Measurements from ENCODE around the gene PRKG1.

The PRKG1 gene

GRCh38 chr10:52331638-52332364 lies 1257.5 kb downstream of the PRKG1 start:
- Histone ChIP-seq H3K27me3 (ENCODE audit: control insufficient read depth in 3 of 3, insufficient read depth in 3 of 3, low read depth in 1 of 3, low read length in 3 of 3) (no peaks in the 10 kb centered on the region), H3K36me3 (replicated peaks in 1 of 2; ENCODE audit: control insufficient read depth in 2 of 2, insufficient read depth in 2 of 2, low read length in 2 of 2) (no peaks in the 10 kb centered on the region), H2BK12ac (ENCODE audit: low read length) (no peak overlapping the region), H4K8ac (ENCODE audit: low read depth, low read length) (no peak overlapping the region), H2AK5ac (ENCODE audit: low read depth, low read length) (no peak overlapping the region), H3K18ac (ENCODE audit: low read length) (no peak overlapping the region), H3K4me1 (ENCODE audit: control insufficient read depth in 2 of 2, insufficient read depth in 1 of 2, low read depth in 1 of 2, low read length in 2 of 2) (peaks cover 0 to 13% of the 10 kb centered on the region in 2 donors), H3K27ac (replicated peaks; ENCODE audit: low read length) (no peak overlapping the region), H3K4me3 (ENCODE audit: low read length in 2 of 2) (no peak overlapping the region), H3K14ac (ENCODE audit: low read length) (no peak overlapping the region), H2BK15ac (ENCODE audit: low read length) (no peak overlapping the region), H3K9me3 (replicated peaks in 1 of 2; ENCODE audit: control insufficient read depth in 2 of 2, insufficient read depth in 1 of 2, low read depth in 1 of 2, low read length in 2 of 2) (no peaks in the 10 kb centered on the region), H2BK5ac (ENCODE audit: low read length) (no peak overlapping the region), H2AFZ (ENCODE audit: low read length) (peak overlapping the region; percentile 54), H3K4me2 (ENCODE audit: insufficient read depth, low read length, poor library complexity, severe bottlenecking) (no peak overlapping the region), H3K9ac (ENCODE audit: low read depth, low read length, poor library complexity) (no peak overlapping the region), H3K23ac (ENCODE audit: low read depth, low read length, poor library complexity) (no peak overlapping the region), H3K4ac (ENCODE audit: low read length) (no peak overlapping the region), H4K91ac (ENCODE audit: low read depth, low read length, poor library complexity) (no peak overlapping the region), H2BK120ac (ENCODE audit: low read depth, low read length) (no peak overlapping the region), H3K79me1 (ENCODE audit: low read depth, low read length) (no peaks in the 10 kb centered on the region)
- DNase-seq (ENCODE audit: low spot score) = no peak
- no CpG with 5 or more reads among the region's 3 CpGs for WGBS, 2 donors (ENCODE audit: extremely low coverage in 2 of 2, insufficient read length in 2 of 2, insufficient replicate concordance in 1 of 2)

- no peak for DNase-seq (ENCODE audit: low spot score)
- Histone ChIP-seq H4K8ac (ENCODE audit: low read depth, low read length) (no peak overlapping the region), H3K27me3 (ENCODE audit: control insufficient read depth in 3 of 3, insufficient read depth in 3 of 3, low read depth in 1 of 3, low read length in 3 of 3) (no peaks in the 10 kb centered on the region), H3K23ac (ENCODE audit: low read depth, low read length, poor library complexity) (no peak overlapping the region), H3K27ac (replicated peaks; ENCODE audit: low read length) (no peak overlapping the region), H3K4ac (ENCODE audit: low read length) (no peak overlapping the region), H3K14ac (ENCODE audit: low read length) (no peak overlapping the region), H3K4me2 (ENCODE audit: insufficient read depth, low read length, poor library complexity, severe bottlenecking) (no peak overlapping the region), H4K91ac (ENCODE audit: low read depth, low read length, poor library complexity) (no peak overlapping the region), H2AFZ (ENCODE audit: low read length) (no peak overlapping the region), H3K4me3 (ENCODE audit: low read length in 2 of 2) (no peak overlapping the region), H3K79me1 (ENCODE audit: low read depth, low read length) (no peaks in the 10 kb centered on the region), H3K36me3 (replicated peaks in 1 of 2; ENCODE audit: control insufficient read depth in 2 of 2, insufficient read depth in 2 of 2, low read length in 2 of 2) (no peaks in the 10 kb centered on the region), H2BK12ac (ENCODE audit: low read length) (no peak overlapping the region), H2BK5ac (ENCODE audit: low read length) (no peak overlapping the region), H2BK120ac (ENCODE audit: low read depth, low read length) (no peak overlapping the region), H3K9ac (ENCODE audit: low read depth, low read length, poor library complexity) (no peak overlapping the region), H2BK15ac (ENCODE audit: low read length) (no peak overlapping the region), H2AK5ac (ENCODE audit: low read depth, low read length) (no peak overlapping the region), H3K9me3 (replicated peaks in 1 of 2; ENCODE audit: control insufficient read depth in 2 of 2, insufficient read depth in 1 of 2, low read depth in 1 of 2, low read length in 2 of 2) (no peaks in the 10 kb centered on the region), H3K18ac (ENCODE audit: low read length) (no peak overlapping the region), H3K4me1 (ENCODE audit: control insufficient read depth in 2 of 2, insufficient read depth in 1 of 2, low read depth in 1 of 2, low read length in 2 of 2) (peaks cover 0 to 13% of the 10 kb centered on the region in 2 donors)
- WGBS, 2 donors (ENCODE audit: extremely low coverage in 2 of 2, insufficient read length in 2 of 2, insufficient replicate concordance in 1 of 2) = no CpG with 5 or more reads among the region's 5 CpGs
These were observed 1258.5 kb downstream of the PRKG1 start for GRCh38 chr10:52332815-52333214.

DNA sequence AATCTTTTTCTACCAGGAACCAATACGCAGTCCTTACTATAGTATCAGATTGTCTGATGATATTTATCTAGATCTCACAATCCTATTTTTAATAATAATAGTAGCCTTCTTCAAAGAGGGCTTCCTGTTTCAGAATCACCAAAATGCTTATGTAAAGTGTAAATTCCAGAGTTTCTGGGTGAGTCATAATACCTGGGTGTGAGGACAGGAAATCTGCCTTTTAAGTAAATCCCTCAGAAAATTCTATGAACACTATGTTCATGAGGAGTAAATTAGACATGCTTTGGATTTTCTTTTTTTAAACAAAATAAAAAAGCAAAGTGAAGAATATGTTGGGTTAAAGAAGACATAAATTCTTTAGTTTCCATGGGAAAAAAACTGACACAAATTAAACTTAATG lies 1260.3 kb downstream of the PRKG1 start:
- no peak overlapping the region for H2BK120ac ChIP-seq (ENCODE audit: low read depth, low read length)
- no peak overlapping the region for H4K8ac ChIP-seq (ENCODE audit: low read depth, low read length)
- H2AK5ac ChIP-seq (ENCODE audit: low read depth, low read length) = no peak overlapping the region
- no peak overlapping the region for H3K18ac ChIP-seq (ENCODE audit: low read length)
- H3K4me2 ChIP-seq (ENCODE audit: insufficient read depth, low read length, poor library complexity, severe bottlenecking) = no peak overlapping the region
- H3K4ac ChIP-seq (ENCODE audit: low read length) = no peak overlapping the region
- H3K23ac ChIP-seq (ENCODE audit: low read depth, low read length, poor library complexity) = no peak overlapping the region
- no peak overlapping the region for H3K4me3 ChIP-seq (ENCODE audit: low read length in 2 of 2)
- H2BK5ac ChIP-seq (ENCODE audit: low read length) = no peak overlapping the region
- no peak overlapping the region for H3K14ac ChIP-seq (ENCODE audit: low read length)
- H2AFZ ChIP-seq (ENCODE audit: low read length) = peak overlapping the region; percentile 71
- no peak overlapping the region for H3K9ac ChIP-seq (ENCODE audit: low read depth, low read length, poor library complexity)
- DNase-seq (ENCODE audit: low spot score) = no peak
- H3K27me3 ChIP-seq (ENCODE audit: control insufficient read depth in 3 of 3, insufficient read depth in 3 of 3, low read depth in 1 of 3, low read length in 3 of 3) = no peaks in the 10 kb centered on the region
- H3K79me1 ChIP-seq (ENCODE audit: low read depth, low read length) = no peaks in the 10 kb centered on the region
- no peak overlapping the region for H3K27ac ChIP-seq (replicated peaks; ENCODE audit: low read length)
- no peaks in the 10 kb centered on the region for H3K36me3 ChIP-seq (replicated peaks in 1 of 2; ENCODE audit: control insufficient read depth in 2 of 2, insufficient read depth in 2 of 2, low read length in 2 of 2)
- WGBS, 2 donors (ENCODE audit: extremely low coverage in 2 of 2, insufficient read length in 2 of 2, insufficient replicate concordance in 1 of 2) = no CpG with 5 or more reads among the region's 1 CpG
- no peak overlapping the region for H2BK12ac ChIP-seq (ENCODE audit: low read length)
- no peak overlapping the region for H4K91ac ChIP-seq (ENCODE audit: low read depth, low read length, poor library complexity)
- no peaks in the 10 kb centered on the region for H3K9me3 ChIP-seq (replicated peaks in 1 of 2; ENCODE audit: control insufficient read depth in 2 of 2, insufficient read depth in 1 of 2, low read depth in 1 of 2, low read length in 2 of 2)
- H2BK15ac ChIP-seq (ENCODE audit: low read length) = no peak overlapping the region
- H3K4me1 ChIP-seq (ENCODE audit: control insufficient read depth in 2 of 2, insufficient read depth in 1 of 2, low read depth in 1 of 2, low read length in 2 of 2) = peaks cover 0 to 13% of the 10 kb centered on the region in 2 donors

DNA sequence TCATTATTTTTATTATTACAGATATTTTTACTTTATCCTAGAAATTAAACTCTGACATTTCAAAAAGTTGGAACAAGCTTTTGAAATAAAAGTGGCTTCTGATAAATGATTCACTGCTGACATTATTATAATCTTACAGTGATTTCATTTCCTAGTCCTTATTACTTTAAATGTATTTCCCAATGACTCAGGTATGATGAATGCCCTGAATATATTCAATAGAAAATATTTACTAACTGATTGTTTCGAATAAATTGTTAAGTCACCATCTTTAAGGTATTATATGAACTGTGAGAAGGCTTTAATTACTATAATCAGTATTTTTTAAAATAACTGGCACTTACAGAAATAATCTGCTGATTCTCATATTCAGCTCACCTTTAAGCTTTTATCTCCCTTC lies 1261.4 kb downstream of the PRKG1 start:
- Histone ChIP-seq H3K4me2 (ENCODE audit: insufficient read depth, low read length, poor library complexity, severe bottlenecking) (no peak overlapping the region), H3K9me3 (replicated peaks in 1 of 2; ENCODE audit: control insufficient read depth in 2 of 2, insufficient read depth in 1 of 2, low read depth in 1 of 2, low read length in 2 of 2) (no peaks in the 10 kb centered on the region), H3K9ac (ENCODE audit: low read depth, low read length, poor library complexity) (no peak overlapping the region), H3K23ac (ENCODE audit: low read depth, low read length, poor library complexity) (no peak overlapping the region), H3K4me3 (ENCODE audit: low read length in 2 of 2) (no peak overlapping the region), H2AFZ (ENCODE audit: low read length) (no peak overlapping the region), H2AK5ac (ENCODE audit: low read depth, low read length) (no peak overlapping the region), H3K27ac (replicated peaks; ENCODE audit: low read length) (no peak overlapping the region), H3K18ac (ENCODE audit: low read length) (no peak overlapping the region), H4K8ac (ENCODE audit: low read depth, low read length) (no peak overlapping the region), H2BK15ac (ENCODE audit: low read length) (no peak overlapping the region), H2BK5ac (ENCODE audit: low read length) (no peak overlapping the region), H3K4ac (ENCODE audit: low read length) (no peak overlapping the region), H4K91ac (ENCODE audit: low read depth, low read length, poor library complexity) (no peak overlapping the region), H3K36me3 (replicated peaks in 1 of 2; ENCODE audit: control insufficient read depth in 2 of 2, insufficient read depth in 2 of 2, low read length in 2 of 2) (no peaks in the 10 kb centered on the region), H3K27me3 (ENCODE audit: control insufficient read depth in 3 of 3, insufficient read depth in 3 of 3, low read depth in 1 of 3, low read length in 3 of 3) (no peaks in the 10 kb centered on the region), H3K79me1 (ENCODE audit: low read depth, low read length) (no peaks in the 10 kb centered on the region), H2BK120ac (ENCODE audit: low read depth, low read length) (no peak overlapping the region), H2BK12ac (ENCODE audit: low read length) (no peak overlapping the region), H3K4me1 (ENCODE audit: control insufficient read depth in 2 of 2, insufficient read depth in 1 of 2, low read depth in 1 of 2, low read length in 2 of 2) (peaks cover 0 to 13% of the 10 kb centered on the region in 2 donors), H3K14ac (ENCODE audit: low read length) (no peak overlapping the region)
- WGBS, 2 donors (ENCODE audit: extremely low coverage in 2 of 2, insufficient read length in 2 of 2, insufficient replicate concordance in 1 of 2) = no CpG with 5 or more reads among the region's 1 CpG
- no peak for DNase-seq (ENCODE audit: low spot score)
